Measurements from ENCODE around the gene IL1RN. TPM values are rescaled to one million over a fixed set of nuclear protein-coding genes. Genes with fewer than 3 reads are reported as not detected.

Gene IL1RN
- polyA plus RNA-seq, 10 donors: 0.18 to 3.4 (median 0.74) TPM

Other genes starting within 250 kb of the IL1RN start
- under 1 TPM in 1 of 10 donors, not detected in 9; 0.30 TPM for gene IL37, start 216.4 kb upstream of the IL1RN start, polyA plus RNA-seq (ENCODE audit: insufficient read length in 10 of 10)
- under 1 TPM in 2 of 10 donors, not detected in 8; 0.29 to 0.53 TPM for gene IL36G, start 149.6 kb upstream of the IL1RN start, polyA plus RNA-seq (ENCODE audit: insufficient read length in 10 of 10)
- gene IL36A, start 122.1 kb upstream of the IL1RN start, polyA plus RNA-seq (ENCODE audit: insufficient read length in 10 of 10): not detected
- not detected for gene IL36B, start 74.7 kb upstream of the IL1RN start, polyA plus RNA-seq (ENCODE audit: insufficient read length in 10 of 10)
- 1 to 10 TPM in 1 of 10 donors, under 1 TPM in 1, not detected in 8; 0.34 to 2.4 TPM for gene IL36RN, start 68.4 kb upstream of the IL1RN start, polyA plus RNA-seq (ENCODE audit: insufficient read length in 10 of 10)
- not detected for gene IL1F10, start 59.6 kb upstream of the IL1RN start, polyA plus RNA-seq (ENCODE audit: insufficient read length in 10 of 10)
- 1 to 10 TPM; 1.2 to 4.2 (median 2.0) TPM for gene PSD4, start 46.4 kb downstream of the IL1RN start, polyA plus RNA-seq (ENCODE audit: insufficient read length in 10 of 10)
- gene PAX8, start 151.3 kb downstream of the IL1RN start, polyA plus RNA-seq (ENCODE audit: insufficient read length in 10 of 10): 1 to 10 TPM in 6 of 10 donors, under 1 TPM in 4; 0.22 to 6.0 (median 1.6) TPM

All from muscle of back (tissue), 10 donors.